Measurements from ENCODE around the gene SCUBE2. TPM values are rescaled to one million over a fixed set of nuclear protein-coding genes. Genes with fewer than 3 reads are reported as not detected.

The SCUBE2 gene
- total and polyA plus RNA-seq, 2 donors (not counting 3 experiments of a cell fraction or from before 2014, with no cell fraction given): 0.55 to 3.5 TPM

- dilution Hi-C loops (cut with MboI; ENCODE audit: extremely low pct_ligation_motif_present, low sequenced_read_pairs): no loop called here
- CTCF ChIA-PET: interaction anchor here (0.9 to 1.9 kb wide), 6 partner anchors 10 to 94 kb away, joined by 3 to 7 read pairs (median 4); no protein-coding TSS in a partner anchor
- H3K4me3 ChIP-seq (replicated peaks in 1 of 3; ENCODE audit: insufficient read depth in 1 of 3, low read depth in 1 of 3, low read length in 3 of 3): no peak overlapping the region
- H4K20me1 ChIP-seq (replicated peaks; ENCODE audit: control insufficient read depth, extremely low read depth, insufficient read depth, low read length): no peaks in the 10 kb centered on the region
- H3K36me3 ChIP-seq (ENCODE audit: control insufficient read depth in 2 of 2, extremely low read depth in 1 of 2, insufficient read depth in 2 of 2, low read length in 2 of 2): no peaks in the 10 kb centered on the region
- H3K27ac ChIP-seq (ENCODE audit: insufficient read depth, low read depth, low read length): no peak overlapping the region
- intact Hi-C loops (cut with micrococcal nuclease): no loop called here
- no peak overlapping the region for H3K4me2 ChIP-seq (ENCODE audit: insufficient read depth, low read length)
- H3K4me1 ChIP-seq (ENCODE audit: control insufficient read depth, extremely low read depth, insufficient read depth, low read length): no peaks in the 10 kb centered on the region
- no peaks in the 10 kb centered on the region for H3K9me1 ChIP-seq (replicated peaks; ENCODE audit: control insufficient read depth, extremely low read depth, insufficient read depth, low read length)
- DNase-seq (ENCODE audit: low read depth, low spot score): no peak
- H3K9ac ChIP-seq (replicated peaks; ENCODE audit: extremely low read depth, insufficient read depth, low read length): no peak overlapping the region
- BruUV-seq (replicated peaks): no TSS peak
- no peaks in the 10 kb centered on the region for H3K9me3 ChIP-seq (replicated peaks; ENCODE audit: control insufficient read depth, insufficient read depth, low read length)
- TF ChIP-seq GATA2 (IDR thresholded peaks at IDR 0.05; ENCODE audit: insufficient read depth, insufficient read length, low read depth, low read length): no peak
- TF ChIP-seq MAX (IDR thresholded peaks at IDR 0.05; ENCODE audit: insufficient read depth, insufficient read length): no peak
- no peak for TF ChIP-seq JUN (IDR thresholded peaks at IDR 0.05; ENCODE audit: borderline replicate concordance, insufficient read depth, insufficient read length, low read depth)
- TF ChIP-seq FOS (IDR thresholded peaks at IDR 0.05; ENCODE audit: borderline replicate concordance, insufficient read depth, low read length): no peak
- TF ChIP-seq CTCF (IDR thresholded peaks at IDR 0.05; ENCODE audit: extremely low read depth in 1 of 2, insufficient read depth in 1 of 2, low read depth in 1 of 2, low read length in 2 of 2): no peak
- H2AFZ ChIP-seq (ENCODE audit: low read depth, low read length): no peak overlapping the region
- no peaks in the 10 kb centered on the region for H3K27me3 ChIP-seq (ENCODE audit: control insufficient read depth in 2 of 2, insufficient read depth in 2 of 2, low read length in 2 of 2)
- POLR2A ChIA-PET: no interaction called here
- FAIRE-seq: no peak
- no peaks in the 10 kb centered on the region for H3K79me2 ChIP-seq (ENCODE audit: control insufficient read depth, insufficient read depth, low read length)
These were observed 18.7 kb upstream of the SCUBE2 start for GRCh38 chr11:9109858-9110731.
